Stimulated activated CD4-positive, alpha-beta T cell treated with anti-CD3 and anti-CD28 coated beads, Interleukin-2, amount 100 ng/mL, for 48 hours (primary cell): Measurements from ENCODE around the gene GGA1.

Source experiments
- DNase-seq, 2 donors: peaks; one replicate each; pipeline ENCODE4 v3.0.0-alpha.2; 2020

Gene GGA1

GRCh38 chr22:37676736-37677492, 68.3 kb downstream of the GGA1 start:
- peak; percentile 88 to 90 for DNase-seq

GRCh38 chr22:37677493-37677974, 68.9 kb downstream of the GGA1 start:
- DNase-seq: no peak

GRCh38 chr22:37678372-37678771, 69.7 kb downstream of the GGA1 start:
- DNase-seq: no peak

- DNase-seq: no peak
These were observed 71.0 kb downstream of the GGA1 start for GRCh38 chr22:37679670-37680069.

GRCh38 chr22:37680191-37680851, 71.7 kb downstream of the GGA1 start:
- no peak for DNase-seq

GRCh38 chr22:37681001-37681424, 72.4 kb downstream of the GGA1 start:
- DNase-seq: no peak

GRCh38 chr22:37681556-37682049, 73.0 kb downstream of the GGA1 start:
- peak; percentile 70 to 78 for DNase-seq
